PC-9 (cell line): ENCODE results near the gene DCHS1.

Source experiments
- CTCF ChIP-seq: fragments of 200-600 bp; sonication (generic); conservative IDR thresholded peaks from 2 replicates; pipeline ENCODE4 v1.6.1; 2017; ENCODE audit warnings: mixed run types, antibody characterized with exemption, mild to moderate bottlenecking, moderate library complexity
- EZH2 ChIP-seq: fragments of 200-600 bp; sonication (generic); IDR thresholded peaks from 2 replicates; pipeline ENCODE4 v1.8.0; 2017; ENCODE audit warnings: antibody characterized with exemption, low read depth

- no peak for TF ChIP-seq CTCF
- TF ChIP-seq EZH2: no peak
Measured at GRCh38 chr11:6606471-6607189, 49.0 kb downstream of the DCHS1 start.
